ENCODE measurements around the gene RFX7. TPM values are rescaled to one million over a fixed set of nuclear protein-coding genes. Genes with fewer than 3 reads are reported as not detected.

RFX7 gene
- total RNA-seq, 1 donor from 2014 or later: 51.2 TPM

- Mint-ChIP-seq H3K36me3 (no peaks in the 10 kb centered on the region), H3K27ac (peak overlapping the region; percentile 97), H3K4me3 (no peak overlapping the region), H3K4me1 (peaks cover 68% of the 10 kb centered on the region), H3K27me3 (ENCODE audit: low read depth) (no peaks in the 10 kb centered on the region), H3K9me3 (no peaks in the 10 kb centered on the region)
- DNase-seq (ENCODE audit: low spot score in 2 of 2, unreplicated experiment in 2 of 2): no peak
- TF ChIP-seq, protein P1, sequence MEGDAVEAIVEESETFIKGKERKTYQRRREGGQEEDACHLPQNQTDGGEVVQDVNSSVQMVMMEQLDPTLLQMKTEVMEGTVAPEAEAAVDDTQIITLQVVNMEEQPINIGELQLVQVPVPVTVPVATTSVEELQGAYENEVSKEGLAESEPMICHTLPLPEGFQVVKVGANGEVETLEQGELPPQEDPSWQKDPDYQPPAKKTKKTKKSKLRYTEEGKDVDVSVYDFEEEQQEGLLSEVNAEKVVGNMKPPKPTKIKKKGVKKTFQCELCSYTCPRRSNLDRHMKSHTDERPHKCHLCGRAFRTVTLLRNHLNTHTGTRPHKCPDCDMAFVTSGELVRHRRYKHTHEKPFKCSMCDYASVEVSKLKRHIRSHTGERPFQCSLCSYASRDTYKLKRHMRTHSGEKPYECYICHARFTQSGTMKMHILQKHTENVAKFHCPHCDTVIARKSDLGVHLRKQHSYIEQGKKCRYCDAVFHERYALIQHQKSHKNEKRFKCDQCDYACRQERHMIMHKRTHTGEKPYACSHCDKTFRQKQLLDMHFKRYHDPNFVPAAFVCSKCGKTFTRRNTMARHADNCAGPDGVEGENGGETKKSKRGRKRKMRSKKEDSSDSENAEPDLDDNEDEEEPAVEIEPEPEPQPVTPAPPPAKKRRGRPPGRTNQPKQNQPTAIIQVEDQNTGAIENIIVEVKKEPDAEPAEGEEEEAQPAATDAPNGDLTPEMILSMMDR (IDR thresholded peaks at IDR 0.05; ENCODE audit: unreplicated experiment): no peak
Measured at GRCh38 chr15:56038707-56039106, 205.0 kb downstream of the RFX7 start.

GRCh38 chr15:56038015-56038414, 205.7 kb downstream of the RFX7 start:
- no peaks in the 10 kb centered on the region for H3K36me3 Mint-ChIP-seq
- TF ChIP-seq, protein P1 (IDR thresholded peaks at IDR 0.05; ENCODE audit: unreplicated experiment): no peak
- peaks cover 63% of the 10 kb centered on the region for H3K4me1 Mint-ChIP-seq
- no peaks in the 10 kb centered on the region for H3K27me3 Mint-ChIP-seq (ENCODE audit: low read depth)
- H3K27ac Mint-ChIP-seq: peak overlapping the region; percentile 97
- H3K4me3 Mint-ChIP-seq: no peak overlapping the region
- no peaks in the 10 kb centered on the region for H3K9me3 Mint-ChIP-seq
- DNase-seq (ENCODE audit: low spot score in 2 of 2, unreplicated experiment in 2 of 2): no peak

Other genes with a start within 250 kb of the RFX7 start
- gene TEX9, start 121.5 kb upstream of the RFX7 start, total RNA-seq: 21.0 to 23.4 TPM (median 22.8 TPM) in 3 replicates
- gene MNS1, start 221.3 kb upstream of the RFX7 start, total RNA-seq: 2.5 to 3.4 TPM (median 2.7 TPM) in 3 replicates

Measured in mesothelial cell of epicardium (in vitro differentiated cells).